Endothelial cell of umbilical vein (primary cell): ENCODE measurements around the gene MEOX1. TPM values are rescaled to one million over a fixed set of nuclear protein-coding genes. Genes with fewer than 3 reads are reported as not detected.

Experiments
- BruUV-seq: library from RNA; stranded (reverse); fragments of 400-500 nt; replicated peaks from 2 replicates; lab custom pipeline; 2021; lab: Mats Ljungman, UMichigan
- CTCF ChIA-PET: fragments of 300-600, 350-600 bp; sonication (Branson Sonifier 250); formaldehyde crosslinking; loops from one replicate; lab custom pipeline; 2021; ENCODE audit warnings: antibody characterized with exemption, inconsistent platforms; lab: Charles Lee
- POLR2A ChIA-PET: fragments of 300-600, 350-600 bp; sonication (Branson Sonifier 250); formaldehyde crosslinking; loops from one replicate; lab custom pipeline; 2021; ENCODE audit warnings: antibody characterized with exemption, inconsistent platforms; lab: Charles Lee
- DNase-seq: peaks from one replicate; pipeline ENCODE4 v3.0.0-alpha.2; 2011; ENCODE audit warnings: low read depth, low spot score
- FAIRE-seq: peaks from 2 replicates; lab custom pipeline; 2011; peaks lifted over from hg19 to GRCh38; lab: Jason Lieb, UNC
- H2AFZ ChIP-seq: 2 replicates; pipeline ENCODE4 v1.6.0; 2012; ENCODE audit warnings: low read depth, low read length, control low read depth, inconsistent platforms
- H3K27ac ChIP-seq: 2 replicates; pipeline ENCODE4 v1.5.1; 2011; ENCODE audit warnings: low read depth, mild to moderate bottlenecking, control low read depth, low read length, moderate library complexity; ENCODE audit not compliant: insufficient read depth
- H3K27me3 ChIP-seq, 2 experiments: 2 replicates each; pipeline versions ENCODE4 v1.6.0 to v1.6.1; 2011; ENCODE audit warnings: low read length in 2 of 2, mixed read lengths in 1 of 2; ENCODE audit not compliant: control insufficient read depth in 2 of 2, insufficient read depth in 2 of 2
- H3K36me3 ChIP-seq, 2 experiments: 2 replicates in 1 of 2; 3 replicates in 1 of 2; pipeline ENCODE4 v1.5.1; 2011; ENCODE audit warnings: low read length in 2 of 2, mild to moderate bottlenecking in 1 of 2, moderate library complexity in 1 of 2; ENCODE audit not compliant: control insufficient read depth in 2 of 2, insufficient read depth in 2 of 2; ENCODE audit errors: extremely low read depth in 1 of 2
- H3K4me1 ChIP-seq: 3 replicates; pipeline ENCODE4 v1.5.1; 2011; ENCODE audit warnings: mild to moderate bottlenecking, low read length; ENCODE audit not compliant: control insufficient read depth, insufficient read depth; ENCODE audit errors: extremely low read depth
- H3K4me2 ChIP-seq: 2 replicates; pipeline ENCODE4 v1.6.1; 2011; ENCODE audit warnings: low read length, control low read depth, mixed read lengths; ENCODE audit not compliant: insufficient read depth
- H3K4me3 ChIP-seq, 3 experiments: fragments of 200-600 bp in 1 of 3; sonication (generic), shearing (Covaris generic) in 1 of 3; replicated peaks in 1 of 3; 2 replicates each; pipeline ENCODE4 v1.5.1; 2011 to 2016; ENCODE audit warnings: control low read depth in 3 of 3, low read length in 3 of 3, mild to moderate bottlenecking in 2 of 3, inconsistent platforms in 1 of 3, low read depth in 1 of 3, moderate library complexity in 1 of 3; ENCODE audit not compliant: insufficient read depth in 1 of 3
- H3K79me2 ChIP-seq: 2 replicates; pipeline ENCODE4 v1.6.0; 2012; ENCODE audit warnings: low read length, inconsistent platforms; ENCODE audit not compliant: control insufficient read depth, insufficient read depth
- H3K9ac ChIP-seq: replicated peaks from 2 replicates; pipeline ENCODE3; 2011; ENCODE audit warnings: low read length, control low read depth; ENCODE audit not compliant: insufficient read depth; ENCODE audit errors: extremely low read depth
- H3K9me1 ChIP-seq: replicated peaks from 3 replicates; pipeline ENCODE4 v1.6.0; 2011; ENCODE audit warnings: mild to moderate bottlenecking, low read length; ENCODE audit not compliant: control insufficient read depth, insufficient read depth; ENCODE audit errors: extremely low read depth
- H3K9me3 ChIP-seq: replicated peaks from 2 replicates; pipeline ENCODE4 v1.5.1; 2012; ENCODE audit warnings: low read length, inconsistent platforms; ENCODE audit not compliant: control insufficient read depth, insufficient read depth
- H4K20me1 ChIP-seq: replicated peaks from 2 replicates; pipeline ENCODE3; 2011; ENCODE audit warnings: mild to moderate bottlenecking, low read length; ENCODE audit not compliant: control insufficient read depth, insufficient read depth; ENCODE audit errors: extremely low read depth
- GATA2 ChIP-seq: IDR thresholded peaks from 2 replicates; pipeline ENCODE4 v1.7.0; 2011; ENCODE audit warnings: low read depth, mild to moderate bottlenecking, moderate library complexity, mixed read lengths, low read length; ENCODE audit not compliant: insufficient read length, insufficient read depth
- JUN ChIP-seq: IDR thresholded peaks from 2 replicates; pipeline ENCODE4 v1.6.1; 2011; ENCODE audit warnings: borderline replicate concordance, low read depth; ENCODE audit not compliant: insufficient read length, insufficient read depth
- POLR2A ChIP-seq: IDR thresholded peaks from 2 replicates; pipeline ENCODE4 v1.6.1; 2012; ENCODE audit warnings: low read depth, mild to moderate bottlenecking, control low read depth, low read length
- POLR2AphosphoS5 ChIP-seq: IDR thresholded peaks from 2 replicates; pipeline ENCODE4 v1.6.1; 2012; ENCODE audit warnings: low read depth, mild to moderate bottlenecking, control low read depth, low read length, moderate library complexity; ENCODE audit not compliant: insufficient read depth
- dilution Hi-C: fragments of 300-500 bp; cut with MboI; formaldehyde crosslinking; loops from one replicate; pipeline ENCODE4 v1.15.0; 2019; ENCODE audit warnings: low sequenced_read_pairs; ENCODE audit not compliant: extremely low pct_ligation_motif_present
- intact Hi-C: fragments of 100-400 bp; cut with micrococcal nuclease; formaldehyde crosslinking; loops from one replicate; pipeline ENCODE4 v1.10.0; 2022
- polyA plus RNA-seq, 4 experiments: library from polyadenylated mRNA; depleted of rRNA in 3 of 4; stranded (reverse) in 3 of 4; unstranded in 1 of 4; fragments of >200 nt; gene quantifications; 2 replicates each; pipeline versions ENCODE4 v1.2.1 to v1.2.3, GENCODE V29; 2011 to 2012; ENCODE audit warnings: missing spikeins in 1 of 4
- total RNA-seq: library from RNA; stranded (reverse); gene quantifications from 2 replicates; pipeline ENCODE4 v1.2.3, GENCODE V29; 2021
- TF ChIP-seq, protein P1 (sequence below): IDR thresholded peaks from 2 replicates; pipeline ENCODE4 v1.6.1; 2011; ENCODE audit not compliant: insufficient read depth, insufficient read length
- TF ChIP-seq, protein P2 (sequence below), 2 donors: IDR thresholded peaks; 1 replicate in 1 of 2; 2 replicates in 1 of 2; pipeline ENCODE4 v1.5.1; 2011; ENCODE audit warnings: low read length in 2 of 2, mild to moderate bottlenecking in 2 of 2, moderate library complexity in 2 of 2, control low read depth in 1 of 2, inconsistent platforms in 1 of 2, low read depth in 1 of 2; ENCODE audit not compliant: insufficient read depth in 1 of 2; ENCODE audit errors: extremely low read depth in 1 of 2

The MEOX1 gene
- total and polyA plus RNA-seq, 2 donors (not counting 3 experiments of a cell fraction or from before 2014, with no cell fraction given), result 0.06 TPM; not detected in 1

- no peak for FAIRE-seq
- TF ChIP-seq, protein P1, sequence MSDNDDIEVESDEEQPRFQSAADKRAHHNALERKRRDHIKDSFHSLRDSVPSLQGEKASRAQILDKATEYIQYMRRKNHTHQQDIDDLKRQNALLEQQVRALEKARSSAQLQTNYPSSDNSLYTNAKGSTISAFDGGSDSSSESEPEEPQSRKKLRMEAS, result no peak
- no peak for TF ChIP-seq POLR2AphosphoS5
- TF ChIP-seq, protein P2, sequence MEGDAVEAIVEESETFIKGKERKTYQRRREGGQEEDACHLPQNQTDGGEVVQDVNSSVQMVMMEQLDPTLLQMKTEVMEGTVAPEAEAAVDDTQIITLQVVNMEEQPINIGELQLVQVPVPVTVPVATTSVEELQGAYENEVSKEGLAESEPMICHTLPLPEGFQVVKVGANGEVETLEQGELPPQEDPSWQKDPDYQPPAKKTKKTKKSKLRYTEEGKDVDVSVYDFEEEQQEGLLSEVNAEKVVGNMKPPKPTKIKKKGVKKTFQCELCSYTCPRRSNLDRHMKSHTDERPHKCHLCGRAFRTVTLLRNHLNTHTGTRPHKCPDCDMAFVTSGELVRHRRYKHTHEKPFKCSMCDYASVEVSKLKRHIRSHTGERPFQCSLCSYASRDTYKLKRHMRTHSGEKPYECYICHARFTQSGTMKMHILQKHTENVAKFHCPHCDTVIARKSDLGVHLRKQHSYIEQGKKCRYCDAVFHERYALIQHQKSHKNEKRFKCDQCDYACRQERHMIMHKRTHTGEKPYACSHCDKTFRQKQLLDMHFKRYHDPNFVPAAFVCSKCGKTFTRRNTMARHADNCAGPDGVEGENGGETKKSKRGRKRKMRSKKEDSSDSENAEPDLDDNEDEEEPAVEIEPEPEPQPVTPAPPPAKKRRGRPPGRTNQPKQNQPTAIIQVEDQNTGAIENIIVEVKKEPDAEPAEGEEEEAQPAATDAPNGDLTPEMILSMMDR (IDR thresholded peaks at IDR 0.05; ENCODE audit: extremely low read depth in 1 of 2, insufficient read depth in 1 of 2, low read depth in 1 of 2, low read length in 2 of 2), result no peak
- no peak for TF ChIP-seq POLR2A
- TF ChIP-seq JUN, result no peak
- no peak for TF ChIP-seq GATA2
- H3K9ac ChIP-seq, result no peak overlapping the region
- H3K9me1 ChIP-seq, result no peaks in the 10 kb centered on the region
- peak; percentile 12 for DNase-seq
- dilution Hi-C loops (no loop called here), intact Hi-C loops (no loop called here)
- H3K9me3 ChIP-seq, result no peaks in the 10 kb centered on the region
- H3K36me3 ChIP-seq, result no peaks in the 10 kb centered on the region
- no peaks in the 10 kb centered on the region for H3K4me1 ChIP-seq
- no peaks in the 10 kb centered on the region for H4K20me1 ChIP-seq
- ChIA-PET CTCF (interaction anchor here (1.8 kb wide), 1 partner anchor 65 kb away, joined by 4 read pairs; no protein-coding TSS in a partner anchor), POLR2A (no interaction called here)
- H3K79me2 ChIP-seq, result no peaks in the 10 kb centered on the region
- no peaks in the 10 kb centered on the region for H3K27me3 ChIP-seq
- H2AFZ ChIP-seq, result no peak overlapping the region
- no peak overlapping the region for H3K4me3 ChIP-seq
- H3K27ac ChIP-seq, result no peak overlapping the region
- no TSS peak for BruUV-seq
- no peak overlapping the region for H3K4me2 ChIP-seq
Measured at GRCh38 chr17:43599835-43600234, 61.9 kb downstream of the MEOX1 start.
